Thyroid gland (tissue), 4 donors: Measurements from ENCODE around the gene TSPAN32. TPM values are rescaled to one million over a fixed set of nuclear protein-coding genes. Genes with fewer than 3 reads are reported as not detected.

Source experiments
- DNase-seq, 2 donors: peaks; one replicate each; pipeline ENCODE4 v3.0.0-alpha.2; 2019
- H3K27ac ChIP-seq, 3 donors: fragments of 200-600 bp; sonication (generic); 1 replicate in 2 of 3; 2 replicates in 1 of 3; pipeline ENCODE4 v1.5.1; 2016 to 2019; ENCODE audit warnings: mild to moderate bottlenecking in 1 of 3, moderate library complexity in 1 of 3
- H3K27me3 ChIP-seq: fragments of 200-600 bp; sonication (generic); one replicate; pipeline ENCODE4 v1.5.1; 2019
- H3K36me3 ChIP-seq, 2 donors: fragments of 200-600 bp; sonication (generic); one replicate each; pipeline ENCODE4 v1.5.1; 2016 to 2019
- H3K4me1 ChIP-seq, 2 donors: fragments of 200-600 bp; sonication (generic); one replicate each; pipeline ENCODE4 v1.5.1; 2017 to 2019
- H3K4me3 ChIP-seq, 3 donors: fragments of 200-600 bp; sonication (generic); replicated peaks in 1 of 3; 1 replicate in 2 of 3; 2 replicates in 1 of 3; pipeline ENCODE4 v1.5.1; 2016; ENCODE audit warnings: mild to moderate bottlenecking in 1 of 3
- H3K9me3 ChIP-seq: fragments of 200-600 bp; sonication (generic); one replicate; pipeline ENCODE4 v1.5.1; 2017
- CTCF ChIP-seq, 6 experiments: fragments of 200-600 bp in 3 of 6; fragments of 450-650 bp in 3 of 6; sonication (generic) in 3 of 6; IDR thresholded peaks; one replicate each; pipeline ENCODE4 v1.5.1; 2016 to 2019; ENCODE audit warnings: antibody characterized with exemption in 6 of 6, mild to moderate bottlenecking in 2 of 6, inconsistent platforms in 1 of 6, moderate library complexity in 1 of 6
- POLR2A ChIP-seq, 2 donors: fragments of 450-650 bp; IDR thresholded peaks; one replicate each; pipeline ENCODE4 v1.6.1; 2017; ENCODE audit warnings: antibody characterized with exemption in 2 of 2, mild to moderate bottlenecking in 2 of 2, moderate library complexity in 1 of 2
- WGBS, 2 donors: methylation state at CpG; one replicate each; pipeline ENCODE4 v1.1.5; 2017; 5-methylcytosine and 5-hydroxymethylcytosine counted together
- intact Hi-C: fragments of 100-400 bp; cut with DNase I; formaldehyde crosslinking; loops from one replicate; pipeline ENCODE4 v1.15.1; 2023
- total RNA-seq, 4 donors: library from RNA; depleted of rRNA; stranded (reverse); fragments of >200 nt; gene quantifications; one replicate each; pipeline ENCODE4 v1.2.3, GENCODE V29; 2016

Gene TSPAN32
- total RNA-seq, 4 donors from 2014 or later: 0.33 to 0.45 TPM; not detected in 2

- no peaks in the 10 kb centered on the region for H3K27me3 ChIP-seq
- no peaks in the 10 kb centered on the region for H3K36me3 ChIP-seq
- intact Hi-C loops: loop anchor here (10.0 kb wide), 1 partner anchor 585 kb away; no protein-coding TSS in a partner anchor
- H3K4me1 ChIP-seq: peaks cover 11 to 31% of the 10 kb centered on the region in 2 donors
- H3K27ac ChIP-seq: no peak overlapping the region
- TF ChIP-seq CTCF (IDR thresholded peaks at IDR 0.05): no peak
- no peak overlapping the region for H3K4me3 ChIP-seq
- no peak for DNase-seq
- H3K9me3 ChIP-seq: no peaks in the 10 kb centered on the region
- WGBS, 2 donors: 60 to 73% methylated on average over 4 to 14 of the region's 19 CpGs
Observed at GRCh38 chr11:2309251-2310072, 7.6 kb downstream of the TSPAN32 start.

GRCh38 chr11:2310073-2310785, 8.4 kb downstream of the TSPAN32 start:
- Histone ChIP-seq H3K4me1 (peaks cover 17 to 32% of the 10 kb centered on the region in 2 donors), H3K36me3 (no peaks in the 10 kb centered on the region), H3K27me3 (no peaks in the 10 kb centered on the region), H3K27ac (no peak overlapping the region), H3K4me3 (no peak overlapping the region), H3K9me3 (no peaks in the 10 kb centered on the region)
- WGBS, 2 donors: 85 to 91% methylated on average over 8 to 14 of the region's 16 CpGs
- DNase-seq: no peak
- intact Hi-C loops: no loop called here
- TF ChIP-seq CTCF (IDR thresholded peaks at IDR 0.05) (no peak), POLR2A (IDR thresholded peaks at IDR 0.05) (no peak)

GRCh38 chr11:2310786-2311352, 9.1 kb downstream of the TSPAN32 start:
- Histone ChIP-seq H3K27ac (no peak overlapping the region), H3K27me3 (no peaks in the 10 kb centered on the region), H3K9me3 (no peaks in the 10 kb centered on the region), H3K4me3 (no peak overlapping the region), H3K36me3 (no peaks in the 10 kb centered on the region), H3K4me1 (peaks cover 20 to 29% of the 10 kb centered on the region in 2 donors)
- 71 to 80% methylated on average over 6 to 15 of the region's 16 CpGs for WGBS, 2 donors
- intact Hi-C loops: no loop called here
- TF ChIP-seq CTCF (IDR thresholded peaks at IDR 0.05) (no peak), POLR2A (IDR thresholded peaks at IDR 0.05) (no peak)
- DNase-seq: no peak

GRCh38 chr11:2311353-2312133, 9.7 kb downstream of the TSPAN32 start:
- peaks cover 20 to 22% of the 10 kb centered on the region in 2 donors for H3K4me1 ChIP-seq
- no peak overlapping the region for H3K27ac ChIP-seq
- H3K36me3 ChIP-seq: no peaks in the 10 kb centered on the region
- DNase-seq: no peak
- no peak overlapping the region for H3K4me3 ChIP-seq
- no peak for TF ChIP-seq POLR2A (IDR thresholded peaks at IDR 0.05)
- TF ChIP-seq CTCF (IDR thresholded peaks at IDR 0.05): no peak
- no peaks in the 10 kb centered on the region for H3K27me3 ChIP-seq
- H3K9me3 ChIP-seq: no peaks in the 10 kb centered on the region
- 54 to 74% methylated on average over 8 to 14 of the region's 21 CpGs for WGBS, 2 donors
- intact Hi-C loops: no loop called here
